ENCODE data around the gene HERPUD2.

HERPUD2 gene

GRCh38 chr7:35720849-35721248 lies 25.9 kb upstream of the HERPUD2 start:
- Mint-ChIP-seq H3K4me1 (ENCODE audit: low read depth) (peaks cover 24% of the 10 kb centered on the region), H3K4me3 (no peak overlapping the region), H3K27ac (no peak overlapping the region), H3K9me3 (no peaks in the 10 kb centered on the region), H3K36me3 (ENCODE audit: low read depth) (no peaks in the 10 kb centered on the region), H3K27me3 (ENCODE audit: low read depth) (peaks cover 18% of the 10 kb centered on the region)

DNA sequence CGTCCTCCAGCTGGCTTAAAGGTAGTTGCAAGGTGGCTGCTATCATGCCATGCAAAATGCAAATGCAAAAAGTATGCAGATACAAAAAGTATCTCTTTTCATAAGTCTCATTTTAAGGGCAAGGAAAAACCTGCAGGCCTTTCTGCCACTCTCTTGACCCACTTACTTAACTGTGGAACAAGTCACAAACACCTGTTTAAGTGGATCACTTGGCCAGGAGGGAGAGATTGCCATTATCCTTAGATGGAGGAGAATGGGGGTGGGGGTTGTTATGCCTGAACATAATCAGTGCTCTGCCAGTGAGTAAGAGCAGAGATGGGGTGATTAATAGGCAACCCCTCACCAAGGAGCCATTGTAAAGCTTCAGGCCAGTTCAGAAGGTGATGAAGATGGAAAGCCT lies 25.1 kb upstream of the HERPUD2 start:
- Mint-ChIP-seq H3K9me3 (no peaks in the 10 kb centered on the region), H3K36me3 (ENCODE audit: low read depth) (no peaks in the 10 kb centered on the region), H3K4me3 (no peak overlapping the region), H3K4me1 (ENCODE audit: low read depth) (peaks cover 21% of the 10 kb centered on the region), H3K27ac (no peak overlapping the region), H3K27me3 (ENCODE audit: low read depth) (peaks cover 18% of the 10 kb centered on the region)

GRCh38 chr7:35718047-35718446 lies 23.1 kb upstream of the HERPUD2 start:
- Mint-ChIP-seq H3K36me3 (ENCODE audit: low read depth) (no peaks in the 10 kb centered on the region), H3K27ac (no peak overlapping the region), H3K9me3 (no peaks in the 10 kb centered on the region), H3K27me3 (ENCODE audit: low read depth) (peaks cover 21% of the 10 kb centered on the region), H3K4me3 (no peak overlapping the region), H3K4me1 (ENCODE audit: low read depth) (peaks cover 10% of the 10 kb centered on the region)

GRCh38 chr7:35717516-35717915 lies 22.6 kb upstream of the HERPUD2 start:
- H3K9me3 Mint-ChIP-seq = no peaks in the 10 kb centered on the region
- H3K36me3 Mint-ChIP-seq (ENCODE audit: low read depth) = no peaks in the 10 kb centered on the region
- H3K27ac Mint-ChIP-seq = no peak overlapping the region
- peaks cover 5% of the 10 kb centered on the region for H3K4me1 Mint-ChIP-seq (ENCODE audit: low read depth)
- no peak overlapping the region for H3K4me3 Mint-ChIP-seq
- peaks cover 21% of the 10 kb centered on the region for H3K27me3 Mint-ChIP-seq (ENCODE audit: low read depth)

DNA sequence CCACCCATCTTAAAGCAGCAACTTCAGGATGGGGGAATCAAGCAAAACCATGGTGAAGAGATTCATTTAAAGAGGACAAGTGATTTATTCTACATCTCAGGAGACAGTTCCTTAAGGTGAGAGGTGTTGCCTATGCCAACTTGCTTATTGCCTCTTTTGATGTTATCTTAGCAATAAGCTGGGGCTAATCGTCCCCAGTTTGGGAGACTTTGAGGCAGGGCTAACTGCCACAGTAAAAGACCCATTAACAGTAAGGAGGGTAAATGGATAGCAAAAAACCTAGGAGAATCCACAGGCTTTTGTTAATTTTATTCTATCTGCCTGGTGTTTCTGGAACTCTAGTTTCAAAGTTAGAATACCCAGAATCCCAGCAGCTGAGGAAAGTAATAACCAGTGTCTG lies 22.1 kb upstream of the HERPUD2 start:
- H3K27ac Mint-ChIP-seq = no peak overlapping the region
- no peak overlapping the region for H3K4me3 Mint-ChIP-seq
- H3K9me3 Mint-ChIP-seq = no peaks in the 10 kb centered on the region
- H3K36me3 Mint-ChIP-seq (ENCODE audit: low read depth) = no peaks in the 10 kb centered on the region
- peaks cover 24% of the 10 kb centered on the region for H3K27me3 Mint-ChIP-seq (ENCODE audit: low read depth)
- H3K4me1 Mint-ChIP-seq (ENCODE audit: low read depth) = no peaks in the 10 kb centered on the region

- no peaks in the 10 kb centered on the region for H3K9me3 Mint-ChIP-seq
Measured at GRCh38 chr7:35716038-35716803, 21.3 kb upstream of the HERPUD2 start.

DNA sequence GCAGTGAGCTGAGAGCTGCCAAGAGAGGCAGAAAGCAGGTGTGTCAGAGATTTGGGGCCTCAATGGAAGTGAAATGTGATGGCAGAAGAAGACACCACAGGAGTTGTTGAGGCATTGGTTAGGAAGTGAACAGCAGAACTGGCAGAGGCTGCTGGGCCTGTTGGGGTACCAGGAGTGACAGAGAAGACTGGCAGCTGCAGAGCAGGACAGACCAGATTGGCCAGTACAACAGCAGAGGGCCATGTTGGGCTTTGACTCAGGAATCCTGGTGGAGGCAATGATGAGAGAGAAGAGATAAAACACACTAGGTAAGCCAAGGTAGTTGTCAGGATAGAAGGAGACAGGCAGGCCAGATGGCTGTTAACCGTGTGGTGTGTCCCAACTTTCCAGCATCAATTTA lies 19.9 kb upstream of the HERPUD2 start:
- Mint-ChIP-seq H3K4me1 (ENCODE audit: low read depth) (peaks cover 6% of the 10 kb centered on the region), H3K4me3 (no peak overlapping the region), H3K27me3 (ENCODE audit: low read depth) (peaks cover 36% of the 10 kb centered on the region), H3K36me3 (ENCODE audit: low read depth) (no peaks in the 10 kb centered on the region), H3K9me3 (no peaks in the 10 kb centered on the region), H3K27ac (no peak overlapping the region)

More at GRCh38 chr7:35716038-35716803, 21.3 kb upstream of the HERPUD2 start:
- Mint-ChIP-seq H3K4me3 (no peak overlapping the region), H3K27me3 (ENCODE audit: low read depth) (peaks cover 31% of the 10 kb centered on the region), H3K27ac (no peak overlapping the region), H3K36me3 (ENCODE audit: low read depth) (no peaks in the 10 kb centered on the region), H3K4me1 (ENCODE audit: low read depth) (no peaks in the 10 kb centered on the region)

DNA sequence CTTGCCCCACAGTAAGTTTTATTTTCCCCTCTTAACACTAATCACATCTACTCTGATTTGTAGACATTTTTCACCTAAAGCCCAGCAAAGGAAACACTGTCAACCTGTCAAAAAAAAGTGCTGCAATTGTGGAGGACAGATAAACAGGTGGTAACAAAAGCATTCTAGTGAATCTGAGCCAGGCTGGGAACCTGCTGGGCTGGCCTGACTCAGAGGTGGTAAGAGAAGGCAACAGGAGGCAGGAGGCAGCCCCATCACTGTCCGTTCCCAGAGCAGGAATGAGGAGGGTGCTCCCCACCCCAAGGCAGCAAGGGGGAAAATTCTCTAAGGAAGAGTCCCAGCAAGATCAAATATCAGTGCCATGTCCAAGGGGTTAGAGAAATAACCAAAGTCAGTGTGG lies 19.5 kb upstream of the HERPUD2 start:
- no peak overlapping the region for H3K4me3 Mint-ChIP-seq
- no peaks in the 10 kb centered on the region for H3K9me3 Mint-ChIP-seq

GRCh38 chr7:35712563-35713226 lies 17.8 kb upstream of the HERPUD2 start:
- Mint-ChIP-seq H3K27ac (no peak overlapping the region), H3K27me3 (ENCODE audit: low read depth) (peaks cover 29% of the 10 kb centered on the region), H3K36me3 (ENCODE audit: low read depth) (peaks cover 3% of the 10 kb centered on the region), H3K9me3 (no peaks in the 10 kb centered on the region), H3K4me3 (no peak overlapping the region), H3K4me1 (ENCODE audit: low read depth) (peaks cover 9% of the 10 kb centered on the region)

More for the DNA sequence above, 19.5 kb upstream of the HERPUD2 start:
- Mint-ChIP-seq H3K27ac (no peak overlapping the region), H3K27me3 (ENCODE audit: low read depth) (peaks cover 40% of the 10 kb centered on the region), H3K4me1 (ENCODE audit: low read depth) (peaks cover 8% of the 10 kb centered on the region), H3K36me3 (ENCODE audit: low read depth) (peaks cover 2% of the 10 kb centered on the region)

DNA sequence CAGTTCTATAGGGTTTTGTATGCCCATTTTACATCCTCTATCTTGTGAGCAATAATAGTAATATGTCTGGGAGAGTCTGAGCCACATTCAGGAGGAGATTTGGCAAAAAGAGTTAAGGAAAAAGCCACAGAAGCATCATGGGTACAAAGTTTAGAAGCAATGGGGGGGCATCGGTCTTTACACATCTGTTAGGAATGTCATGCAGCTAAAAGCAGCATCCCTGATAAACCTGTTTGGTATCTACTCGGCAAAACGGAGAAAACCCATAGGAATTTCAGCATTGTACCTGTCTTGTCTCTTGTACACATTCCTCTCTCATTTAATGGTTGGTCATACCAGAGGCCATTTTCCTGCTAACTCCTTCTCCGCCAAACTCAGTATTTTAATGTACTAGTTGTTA lies 12.5 kb upstream of the HERPUD2 start:
- Mint-ChIP-seq H3K9me3 (no peaks in the 10 kb centered on the region), H3K27ac (no peak overlapping the region), H3K4me3 (no peak overlapping the region), H3K27me3 (ENCODE audit: low read depth) (peaks cover 30% of the 10 kb centered on the region), H3K36me3 (ENCODE audit: low read depth) (peaks cover 5% of the 10 kb centered on the region), H3K4me1 (ENCODE audit: low read depth) (peaks cover 18% of the 10 kb centered on the region)

- H3K9me3 Mint-ChIP-seq = no peaks in the 10 kb centered on the region
- H3K4me3 Mint-ChIP-seq = no peak overlapping the region
- H3K27me3 Mint-ChIP-seq (ENCODE audit: low read depth) = peaks cover 21% of the 10 kb centered on the region
- peaks cover 18% of the 10 kb centered on the region for H3K4me1 Mint-ChIP-seq (ENCODE audit: low read depth)
- peaks cover 5% of the 10 kb centered on the region for H3K36me3 Mint-ChIP-seq (ENCODE audit: low read depth)
- no peak overlapping the region for H3K27ac Mint-ChIP-seq
Measured at GRCh38 chr7:35705932-35706461, 11.1 kb upstream of the HERPUD2 start.

DNA sequence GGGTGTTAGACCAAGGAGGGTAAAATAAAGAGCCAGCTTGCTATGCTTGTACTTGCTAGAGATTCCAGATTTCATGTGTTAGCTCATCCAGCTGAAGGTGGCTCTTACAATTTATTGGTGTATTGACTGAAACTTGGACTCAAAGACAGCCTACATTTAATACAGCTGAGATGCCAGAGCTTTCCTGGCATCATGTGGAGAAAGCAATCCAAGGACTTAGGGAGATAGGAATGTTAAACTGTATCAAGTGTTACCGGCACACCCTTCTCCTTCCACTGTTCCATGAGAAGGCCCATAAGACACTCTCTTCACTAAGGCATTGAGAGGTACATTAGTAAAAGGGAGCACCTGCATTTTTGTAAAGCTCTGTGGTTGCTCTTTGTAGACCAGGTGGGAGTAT lies 9.3 kb upstream of the HERPUD2 start:
- Mint-ChIP-seq H3K27me3 (ENCODE audit: low read depth) (peaks cover 11% of the 10 kb centered on the region), H3K4me1 (ENCODE audit: low read depth) (peaks cover 18% of the 10 kb centered on the region), H3K4me3 (no peak overlapping the region), H3K36me3 (ENCODE audit: low read depth) (peaks cover 3% of the 10 kb centered on the region), H3K27ac (no peak overlapping the region), H3K9me3 (no peaks in the 10 kb centered on the region)

- Mint-ChIP-seq H3K4me3 (no peak overlapping the region), H3K27me3 (ENCODE audit: low read depth) (peaks cover 10% of the 10 kb centered on the region), H3K27ac (no peak overlapping the region), H3K4me1 (ENCODE audit: low read depth) (peaks cover 17% of the 10 kb centered on the region), H3K36me3 (ENCODE audit: low read depth) (peaks cover 3% of the 10 kb centered on the region), H3K9me3 (no peaks in the 10 kb centered on the region)
Measured at GRCh38 chr7:35702541-35702940, 7.6 kb upstream of the HERPUD2 start.

- H3K27me3 Mint-ChIP-seq (ENCODE audit: low read depth) = peaks cover 3% of the 10 kb centered on the region
- peaks cover 22% of the 10 kb centered on the region for H3K4me1 Mint-ChIP-seq (ENCODE audit: low read depth)
- peaks cover 7% of the 10 kb centered on the region for H3K36me3 Mint-ChIP-seq (ENCODE audit: low read depth)
Measured at GRCh38 chr7:35701287-35701900, 6.5 kb upstream of the HERPUD2 start.

DNA sequence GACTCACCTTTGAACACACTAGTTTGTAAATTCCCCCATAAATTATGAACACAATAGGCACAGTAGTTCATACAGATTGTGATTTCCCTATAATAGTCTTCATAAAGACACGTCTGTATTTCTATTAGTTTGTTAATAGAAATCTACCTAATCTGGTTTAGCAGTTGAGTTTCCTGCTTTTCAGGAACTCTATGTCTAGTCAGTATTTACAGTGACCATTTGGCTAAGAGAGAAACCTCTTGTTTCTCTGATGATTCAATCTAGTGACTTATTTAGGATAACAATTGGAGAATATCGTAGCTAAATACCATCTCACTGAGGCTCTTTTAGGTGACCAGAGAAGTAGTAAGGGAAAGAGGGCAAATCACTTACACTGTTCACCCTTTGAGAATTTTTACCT lies 5.9 kb upstream of the HERPUD2 start:
- Mint-ChIP-seq H3K36me3 (ENCODE audit: low read depth) (peaks cover 7% of the 10 kb centered on the region), H3K27ac (no peak overlapping the region), H3K4me1 (ENCODE audit: low read depth) (peaks cover 25% of the 10 kb centered on the region), H3K27me3 (ENCODE audit: low read depth) (peaks cover 3% of the 10 kb centered on the region), H3K9me3 (no peaks in the 10 kb centered on the region), H3K4me3 (no peak overlapping the region)

More at GRCh38 chr7:35701287-35701900, 6.5 kb upstream of the HERPUD2 start:
- Mint-ChIP-seq H3K9me3 (no peaks in the 10 kb centered on the region), H3K27ac (no peak overlapping the region), H3K4me3 (no peak overlapping the region)
